Medulla oblongata (tissue), 1 donor: ENCODE measurements around the gene SF3B3.

Experiments
- DNase-seq: peaks from one replicate; pipeline ENCODE4 v3.0.0-alpha.2; 2015; ENCODE audit errors: extremely low spot score

Gene SF3B3

DNA sequence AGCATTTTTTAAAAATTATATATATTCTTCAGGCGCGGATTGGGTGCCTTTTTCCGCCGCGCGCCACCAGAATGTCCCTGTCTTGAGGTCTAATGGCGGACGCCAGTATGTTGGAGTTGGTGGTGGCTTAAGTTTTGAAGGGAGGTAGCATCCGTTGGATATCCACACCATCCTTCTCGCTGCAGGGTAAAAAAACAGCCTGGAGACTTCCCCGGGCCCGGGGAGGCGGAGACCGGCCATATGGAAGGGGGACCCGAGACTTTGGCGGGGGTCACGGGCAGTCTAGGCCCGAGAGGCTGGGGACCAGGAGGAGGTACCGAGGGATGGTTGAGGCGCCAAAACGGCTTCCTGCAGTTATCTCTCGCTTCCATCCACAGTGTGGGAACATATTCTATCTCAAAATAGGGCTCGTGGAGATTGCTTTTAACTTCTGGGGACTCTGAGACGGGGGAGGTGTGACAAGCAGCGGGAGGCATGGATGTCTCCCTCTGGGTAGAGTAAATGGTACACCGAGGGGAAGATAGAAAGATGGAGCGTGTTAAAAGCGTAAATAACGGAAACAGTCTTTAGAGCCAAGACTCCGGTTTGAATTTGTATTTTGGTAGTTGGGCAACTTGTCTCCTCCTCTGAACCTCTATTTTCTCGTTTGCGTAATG, at the start of gene SF3B3:
Gene SF3B3, plus strand, starts transcription at position 74 of the 656 bp plus-strand sequence. CDS start 2,841 bp downstream, outside the sequence.
- peak; percentile 81 for DNase-seq

DNA sequence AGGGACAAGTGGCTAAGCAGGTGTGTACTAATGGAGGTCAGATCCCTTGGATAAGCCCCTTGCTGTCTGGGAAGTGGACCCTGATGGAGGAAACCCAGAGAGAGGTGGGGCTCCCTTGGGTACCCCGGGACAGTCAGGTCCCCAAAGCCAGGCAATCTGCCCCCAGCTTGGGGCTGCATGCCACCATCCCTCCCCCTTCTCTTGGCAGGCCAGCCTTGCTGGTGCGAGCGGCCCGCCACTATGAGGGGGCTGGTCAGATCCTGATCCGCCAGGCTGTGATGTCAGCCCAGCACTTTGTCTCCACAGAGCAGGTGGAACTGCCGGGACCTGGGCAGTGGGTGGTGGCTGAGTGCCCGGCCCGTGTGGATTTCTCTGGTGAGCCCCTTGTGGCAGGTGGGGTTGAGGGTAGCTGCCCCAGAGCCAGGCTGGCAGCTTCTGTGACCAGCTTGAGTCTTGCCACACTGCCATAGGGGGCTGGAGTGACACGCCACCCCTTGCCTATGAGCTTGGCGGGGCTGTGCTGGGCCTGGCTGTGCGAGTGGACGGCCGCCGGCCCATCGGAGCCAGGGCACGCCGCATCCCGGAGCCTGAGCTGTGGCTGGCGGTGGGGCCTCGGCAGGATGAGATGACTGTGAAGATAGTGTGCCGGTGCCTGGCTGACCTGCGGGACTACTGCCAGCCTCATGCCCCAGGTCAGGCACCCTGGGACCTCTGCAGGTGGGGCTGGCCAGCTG, 49.1 kb upstream of the SF3B3 start:
- no peak for DNase-seq

DNA sequence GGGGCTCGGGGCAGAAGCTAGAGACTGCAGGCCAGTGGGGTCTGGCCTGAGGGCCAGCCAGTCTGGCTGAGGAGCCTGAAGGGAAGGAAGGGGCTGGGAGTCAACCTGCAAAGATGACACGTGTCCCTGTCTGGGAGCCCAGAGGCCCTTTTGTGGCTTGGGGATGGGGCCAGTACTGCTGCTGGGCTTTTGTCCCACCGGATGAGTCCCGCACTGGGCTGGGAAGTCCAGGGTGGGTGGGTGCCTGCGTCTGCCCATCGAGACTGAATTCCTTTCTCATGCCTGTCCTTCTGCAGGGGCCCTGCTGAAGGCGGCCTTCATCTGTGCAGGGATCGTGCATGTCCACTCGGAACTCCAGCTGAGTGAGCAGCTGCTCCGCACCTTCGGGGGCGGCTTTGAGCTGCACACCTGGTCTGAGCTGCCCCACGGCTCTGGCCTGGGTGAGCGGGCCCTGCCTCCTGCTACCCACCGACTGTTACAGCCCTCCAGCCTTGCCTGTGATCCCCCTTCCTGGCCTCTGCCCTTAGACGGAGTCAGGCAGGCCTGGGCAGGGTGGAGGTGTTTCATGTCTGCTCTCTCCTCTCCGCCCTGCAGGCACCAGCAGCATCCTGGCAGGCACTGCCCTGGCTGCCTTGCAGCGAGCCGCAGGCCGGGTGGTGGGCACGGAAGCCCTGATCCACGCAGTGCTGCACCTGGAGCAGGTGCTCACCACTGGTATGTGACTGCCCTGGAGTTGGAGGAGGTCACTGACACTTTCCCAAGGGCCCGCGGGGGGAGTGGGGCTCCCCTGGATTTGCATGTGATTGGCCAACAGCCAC, 48.4 kb upstream of the SF3B3 start:
- DNase-seq = no peak

DNA sequence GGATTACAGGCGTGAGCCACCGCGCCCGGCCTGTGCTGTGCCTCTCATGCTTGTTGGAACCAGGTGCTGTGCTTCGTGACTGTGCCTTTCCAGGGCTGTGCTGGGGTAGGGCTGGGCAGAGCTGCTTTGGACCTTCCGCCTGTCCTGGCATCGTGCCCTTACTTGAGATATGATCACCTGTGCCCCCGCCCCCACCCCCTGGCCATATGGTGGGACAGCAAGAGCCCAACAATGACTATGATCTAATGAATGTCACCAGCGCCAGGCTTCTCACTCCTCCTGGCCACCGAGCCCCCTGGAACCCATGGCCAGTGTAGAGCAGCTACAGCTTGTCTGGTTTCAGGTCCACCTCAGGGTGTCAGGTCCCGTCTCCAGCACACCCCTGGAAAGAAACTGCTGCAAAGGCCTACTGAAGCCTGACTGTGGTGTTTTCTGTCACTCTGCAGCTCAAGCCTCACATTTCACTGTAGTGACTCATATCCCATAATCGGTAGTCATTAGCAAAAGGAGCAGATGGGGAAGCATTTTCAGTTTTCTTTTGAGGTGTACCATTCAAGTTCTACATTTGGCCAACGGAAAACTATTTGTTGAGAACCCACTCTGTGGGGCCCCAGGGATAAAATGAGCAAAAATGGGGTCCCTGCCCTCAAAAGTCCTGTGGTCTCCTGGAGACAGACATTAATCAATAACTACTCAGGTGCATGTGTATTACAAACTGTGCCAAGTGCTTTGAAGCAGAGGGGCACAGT, 47.2 kb upstream of the SF3B3 start:
- no peak for DNase-seq

DNA sequence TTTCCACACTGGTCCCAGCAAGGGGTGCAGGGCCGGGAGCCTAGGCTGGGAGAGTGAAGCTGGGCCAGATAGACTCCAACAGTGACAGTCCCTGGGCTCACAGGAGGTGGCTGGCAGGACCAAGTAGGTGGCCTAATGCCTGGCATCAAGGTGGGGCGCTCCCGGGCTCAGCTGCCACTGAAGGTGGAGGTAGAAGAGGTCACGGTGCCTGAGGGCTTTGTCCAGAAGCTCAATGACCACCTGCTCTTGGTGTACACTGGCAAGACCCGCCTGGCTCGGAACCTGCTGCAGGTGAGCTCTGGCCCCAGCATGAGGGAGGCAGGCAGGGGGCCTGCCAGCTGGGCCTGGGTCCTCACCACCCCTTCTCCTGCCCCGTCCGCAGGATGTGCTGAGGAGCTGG, 45.4 kb upstream of the SF3B3 start:
- DNase-seq = no peak

DNA sequence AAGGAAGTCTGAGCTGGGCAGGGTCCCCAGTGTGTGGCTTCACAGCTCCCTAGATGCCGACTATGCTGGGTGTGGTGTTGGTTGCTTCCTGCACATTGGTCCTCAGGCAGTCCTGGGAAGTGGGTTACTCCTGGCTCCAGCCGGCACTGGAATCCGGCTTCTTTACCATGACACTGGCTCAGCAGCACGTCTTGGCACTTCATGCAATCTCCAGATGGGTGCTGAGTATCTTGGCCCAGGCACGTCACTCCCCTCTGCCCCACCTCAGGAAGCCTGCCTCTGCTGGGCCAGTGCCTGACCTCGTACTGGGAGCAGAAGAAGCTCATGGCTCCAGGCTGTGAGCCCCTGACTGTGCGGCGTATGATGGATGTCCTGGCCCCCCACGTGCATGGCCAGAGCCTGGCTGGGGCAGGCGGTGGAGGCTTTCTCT, 44.7 kb upstream of the SF3B3 start:
- no peak for DNase-seq

DNA sequence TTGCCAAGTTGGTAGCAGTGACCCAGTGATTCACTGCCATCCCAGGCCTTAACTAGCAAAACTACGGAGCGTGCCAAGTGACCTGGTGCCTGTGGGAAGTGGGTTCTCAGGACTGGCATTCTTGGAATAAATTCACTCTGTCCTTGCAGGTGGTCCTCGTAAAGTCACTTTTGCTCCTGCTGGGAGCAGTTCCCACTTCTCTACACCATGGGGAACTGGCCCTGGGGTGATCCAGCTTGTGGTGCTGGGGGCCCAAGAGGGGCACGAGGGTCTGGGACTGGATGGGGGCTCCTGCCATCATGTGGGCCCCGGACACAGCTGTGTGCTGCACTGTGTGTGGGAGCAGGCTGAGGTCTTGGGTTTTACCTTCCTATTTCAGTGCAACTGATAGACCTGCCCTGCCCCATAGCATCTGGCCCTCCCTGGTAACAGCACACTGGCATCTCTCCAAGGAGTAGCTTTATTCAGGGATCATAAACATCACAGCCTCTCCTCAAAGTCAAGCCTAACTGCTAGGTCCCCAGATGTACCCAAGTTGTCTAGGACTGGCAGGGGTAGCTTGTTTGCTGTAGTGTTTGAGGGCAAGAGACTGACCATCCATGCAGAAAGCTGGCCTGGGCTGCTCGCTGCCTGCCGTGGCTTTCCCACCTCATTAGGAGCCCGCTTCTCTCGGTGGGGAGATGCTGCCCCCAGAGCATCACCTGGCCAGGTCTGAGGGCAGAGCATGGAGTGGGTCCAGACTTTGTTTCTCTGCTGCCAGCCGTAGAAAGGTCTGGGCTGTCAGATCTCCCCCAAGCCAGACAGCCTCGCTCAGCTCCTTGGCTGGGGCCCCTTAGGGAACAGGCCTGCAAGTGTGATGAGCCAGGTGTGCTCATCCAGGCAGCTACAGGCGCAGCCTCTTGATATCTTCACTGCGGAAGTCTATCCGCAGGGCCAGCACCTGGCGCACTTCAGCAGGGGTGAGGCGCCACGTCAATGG, 43.2 kb upstream of the SF3B3 start:
- DNase-seq = no peak

DNA sequence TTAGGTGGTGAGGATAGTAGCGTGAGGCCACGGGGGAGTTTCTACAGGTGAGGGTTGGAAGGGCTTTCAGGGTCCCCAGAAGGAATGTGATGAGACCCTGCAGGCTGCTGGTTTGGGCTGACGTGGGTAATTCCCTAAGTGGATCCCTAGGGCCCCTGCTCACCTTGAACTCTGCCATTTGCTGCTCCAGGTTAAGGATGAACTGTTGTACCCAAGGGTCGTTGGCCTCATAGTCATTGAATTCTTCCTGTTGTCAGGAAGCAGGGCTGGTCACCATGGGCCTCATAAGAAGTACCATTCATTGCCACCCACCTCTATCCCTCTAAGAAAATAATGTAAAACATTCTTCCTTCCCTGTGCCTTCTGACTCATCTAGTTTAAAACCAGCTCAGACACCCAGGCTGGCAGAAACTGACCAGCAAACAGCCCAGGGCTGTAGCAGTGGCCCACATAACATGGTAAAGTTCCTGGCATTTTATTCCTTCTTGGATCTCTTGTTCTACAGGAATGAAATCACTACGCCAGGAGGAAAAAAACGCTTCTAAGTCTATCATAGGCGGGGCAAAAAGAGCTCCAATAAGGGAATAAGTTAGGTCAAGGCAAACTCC, 41.6 kb upstream of the SF3B3 start:
- no peak for DNase-seq

DNA sequence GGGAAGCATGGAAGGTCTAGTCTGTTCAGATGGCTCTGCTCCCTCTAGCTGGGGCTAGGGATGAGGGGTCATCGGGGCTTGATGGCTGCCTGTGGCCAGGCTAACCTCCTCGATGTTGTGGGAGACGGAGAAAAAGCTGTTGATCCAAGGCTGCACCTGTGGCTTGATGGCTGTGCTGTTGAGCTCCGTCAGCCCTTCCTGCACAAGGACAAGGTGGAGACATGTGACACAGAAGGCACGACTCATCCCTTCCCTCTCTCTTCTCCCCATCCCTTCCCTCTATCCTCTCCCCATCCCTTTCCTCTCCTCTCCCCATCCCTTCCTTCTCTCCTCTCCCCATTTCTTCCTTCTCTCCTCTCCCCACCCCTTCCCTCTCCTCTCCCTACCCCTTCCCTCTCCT, 41.0 kb upstream of the SF3B3 start:
- no peak for DNase-seq

DNA sequence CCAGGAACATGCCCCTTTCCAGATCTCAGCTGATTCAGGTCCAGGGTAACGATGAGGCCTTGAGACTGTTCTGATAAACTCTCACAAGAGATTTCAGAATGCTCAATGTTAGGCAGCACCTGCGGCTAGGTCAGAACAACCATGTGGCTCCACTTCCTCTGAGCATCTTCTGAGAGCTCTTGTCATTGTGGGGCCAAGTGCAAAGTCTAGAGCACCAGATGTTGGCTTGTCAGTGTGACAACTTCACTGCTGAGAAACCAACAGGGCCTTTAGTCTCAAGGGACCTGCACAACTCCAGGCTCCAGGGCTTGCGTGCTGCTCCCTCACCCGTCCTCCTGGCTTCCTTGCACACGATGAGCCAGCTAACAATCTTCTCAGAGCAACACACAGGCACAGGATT, 40.2 kb upstream of the SF3B3 start:
- no peak for DNase-seq

DNA sequence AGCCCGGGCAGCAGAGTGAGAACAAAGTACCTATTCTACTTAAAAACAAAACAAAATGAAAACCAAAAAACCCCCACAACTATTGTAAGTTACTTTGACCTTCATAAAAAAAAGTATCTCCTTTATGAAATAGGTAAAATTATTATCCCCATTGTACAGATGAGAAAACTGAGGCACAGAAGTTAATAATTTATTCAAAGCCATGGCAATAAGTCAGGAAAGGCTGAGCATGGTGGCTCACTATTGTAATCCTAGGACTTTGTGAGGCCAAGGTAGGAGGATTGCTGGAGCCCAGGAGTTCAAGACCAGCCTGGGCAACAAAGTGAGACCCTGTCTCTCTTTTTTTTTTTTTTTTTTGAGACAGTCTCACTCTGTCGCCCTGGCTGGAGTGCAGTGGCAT, 38.7 kb upstream of the SF3B3 start:
- DNase-seq = no peak

DNA sequence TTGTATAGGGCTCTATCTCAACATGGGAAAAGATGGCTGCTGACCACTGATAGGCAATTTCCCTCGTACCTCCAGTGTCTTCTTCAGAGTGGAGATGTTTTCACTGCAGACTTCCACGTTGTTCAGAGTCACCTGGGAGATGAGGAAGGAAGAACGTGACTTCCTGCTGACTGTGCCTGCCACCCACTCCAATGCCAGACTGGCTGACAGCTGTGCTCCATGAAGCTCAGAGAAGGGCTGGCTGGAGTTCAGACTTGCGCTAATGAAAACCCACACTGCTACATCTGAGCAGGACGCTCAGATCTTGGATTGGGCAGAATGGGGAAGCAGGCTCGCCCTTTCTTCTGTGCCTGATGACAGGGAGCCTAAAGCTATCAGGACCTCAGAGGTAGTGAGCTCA, 33.4 kb upstream of the SF3B3 start:
- DNase-seq = no peak

DNA sequence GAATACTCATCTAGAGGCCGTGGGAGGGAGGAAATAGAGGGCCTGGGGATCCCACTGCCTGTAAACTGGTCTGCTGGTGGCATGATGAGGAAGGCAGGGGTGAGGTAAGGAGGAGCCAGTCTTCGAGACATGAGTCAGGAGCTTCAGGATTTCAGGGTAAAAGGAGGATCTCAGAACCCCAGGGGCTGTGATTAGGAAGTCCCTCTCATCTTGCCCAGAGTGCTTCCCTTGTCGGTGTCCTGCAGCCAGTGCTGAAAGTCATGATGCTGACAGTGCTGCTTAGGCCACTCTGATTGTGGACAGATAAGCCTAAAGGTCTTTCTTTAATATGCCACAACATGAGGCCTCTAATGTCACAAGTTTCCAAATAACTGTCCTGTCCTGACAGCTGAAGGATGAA, 29.8 kb upstream of the SF3B3 start:
- DNase-seq = no peak

DNA sequence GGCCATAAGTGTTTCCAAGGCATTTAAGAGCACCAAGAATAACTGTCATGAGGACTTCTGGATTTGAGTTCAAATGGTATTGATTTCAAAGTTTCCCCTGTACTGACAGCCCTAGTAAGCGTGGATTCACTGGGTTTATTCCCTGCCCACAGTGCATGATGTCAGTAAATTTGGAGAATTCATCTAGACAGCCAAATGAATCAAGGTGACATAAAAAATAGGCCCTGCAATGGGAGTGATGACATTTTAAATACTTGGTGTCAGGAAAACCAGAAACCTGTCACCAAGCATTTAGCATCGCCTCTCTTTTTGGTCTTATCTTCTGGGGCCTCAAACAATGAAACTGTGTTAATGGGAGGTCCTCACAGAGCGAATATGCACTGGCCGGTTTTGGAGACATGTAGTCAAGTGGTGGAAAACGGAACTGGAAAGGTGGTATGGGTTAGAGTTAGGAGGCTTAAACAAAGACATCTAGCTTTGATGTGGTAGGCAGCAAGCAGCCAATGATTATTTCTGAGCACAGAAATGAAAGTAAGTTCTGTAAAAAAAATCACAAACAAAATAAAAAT, 29.3 kb upstream of the SF3B3 start:
- no peak for DNase-seq

DNA sequence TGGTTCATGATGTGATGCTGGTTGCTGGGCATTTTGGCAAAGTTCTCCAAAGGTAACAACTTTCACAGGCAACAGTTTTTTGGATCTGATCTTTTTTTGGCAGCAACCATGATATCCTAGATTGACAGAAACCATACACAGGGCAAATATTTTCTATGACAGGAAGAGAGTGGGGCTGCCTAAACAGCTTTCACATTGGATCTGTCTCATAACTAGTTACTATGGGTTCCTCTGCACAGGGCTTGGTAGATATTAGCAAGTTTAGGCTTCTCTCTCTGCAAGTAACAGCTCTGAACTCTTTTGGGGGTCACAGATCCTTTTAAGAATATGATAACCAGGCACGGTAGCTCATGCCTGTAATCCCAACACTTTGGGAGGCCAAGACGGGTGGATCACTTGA, 28.8 kb upstream of the SF3B3 start:
- DNase-seq = no peak

DNA sequence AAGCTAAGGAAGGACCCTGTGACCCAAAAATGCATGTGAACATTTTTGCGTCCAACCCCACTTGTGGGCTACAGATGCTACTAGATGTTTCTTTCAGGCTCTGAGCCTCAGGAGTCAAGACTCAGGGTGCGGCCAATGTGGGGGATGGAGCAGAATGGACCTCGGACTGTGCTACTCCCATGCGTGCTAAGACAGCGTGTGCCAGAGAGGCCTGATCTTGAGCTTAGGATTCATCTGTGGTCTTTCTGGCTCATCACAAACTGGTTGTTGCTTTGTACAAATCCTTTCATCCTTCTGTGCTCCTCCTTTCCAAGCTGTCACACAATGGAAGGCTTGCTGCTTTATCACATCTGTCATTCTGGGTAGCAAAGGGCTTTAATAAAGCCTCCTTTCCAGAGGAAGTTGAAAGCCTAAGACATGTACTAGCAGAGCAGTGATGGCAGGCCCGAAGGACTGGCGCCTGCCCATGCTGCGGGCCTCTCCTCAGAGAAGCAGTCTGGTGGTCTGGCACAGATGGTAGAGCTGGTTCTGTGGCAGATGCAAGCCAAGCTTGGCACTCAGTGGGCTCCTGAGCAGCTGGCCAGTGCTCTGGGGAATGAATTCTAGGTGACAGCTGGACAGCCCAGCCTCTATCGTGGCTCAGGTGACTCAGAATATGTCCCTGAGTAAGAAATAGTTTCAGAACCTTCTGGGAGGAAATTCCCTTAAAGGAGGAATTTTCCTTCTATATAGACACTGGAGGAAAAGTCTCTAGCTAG, 28.0 kb upstream of the SF3B3 start:
- no peak for DNase-seq

DNA sequence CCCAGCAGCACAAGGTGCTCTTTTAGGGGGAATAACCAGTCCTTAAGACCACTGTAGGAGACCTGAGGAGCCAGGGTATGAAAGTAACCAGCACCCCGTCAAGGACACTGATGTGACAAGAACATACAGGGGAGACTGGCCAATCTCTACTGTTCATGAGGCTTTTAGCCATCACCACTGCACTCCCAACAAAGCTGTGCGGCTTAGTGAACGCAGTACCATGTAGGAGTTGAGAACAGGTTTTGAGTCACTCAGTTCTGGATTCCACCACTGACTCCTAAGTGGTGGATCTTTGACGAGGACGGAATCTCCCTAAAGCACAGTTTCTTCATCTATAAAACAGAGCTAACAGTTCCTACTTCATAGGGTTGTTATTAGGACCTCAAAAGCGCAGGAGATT, 27.1 kb upstream of the SF3B3 start:
- DNase-seq = no peak

DNA sequence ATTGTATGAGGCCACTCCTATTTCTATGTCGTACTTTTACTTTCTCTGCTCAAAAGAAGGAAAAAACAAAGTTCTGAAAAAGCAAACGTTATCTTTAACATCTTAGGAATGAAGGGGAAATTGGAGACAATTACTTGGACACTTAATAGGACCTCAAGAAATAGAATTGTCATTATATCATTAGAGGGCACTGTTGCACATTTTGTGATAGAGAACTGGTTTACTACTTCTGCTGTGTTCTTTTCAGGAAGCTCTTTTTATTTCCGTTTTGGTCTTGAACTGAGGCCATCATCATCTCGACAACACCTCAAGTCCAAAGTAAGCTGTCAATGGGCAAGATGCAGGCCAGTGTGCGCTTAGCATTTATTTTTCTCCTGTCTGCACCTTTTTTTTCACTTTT, 14.9 kb upstream of the SF3B3 start:
- DNase-seq = no peak

DNA sequence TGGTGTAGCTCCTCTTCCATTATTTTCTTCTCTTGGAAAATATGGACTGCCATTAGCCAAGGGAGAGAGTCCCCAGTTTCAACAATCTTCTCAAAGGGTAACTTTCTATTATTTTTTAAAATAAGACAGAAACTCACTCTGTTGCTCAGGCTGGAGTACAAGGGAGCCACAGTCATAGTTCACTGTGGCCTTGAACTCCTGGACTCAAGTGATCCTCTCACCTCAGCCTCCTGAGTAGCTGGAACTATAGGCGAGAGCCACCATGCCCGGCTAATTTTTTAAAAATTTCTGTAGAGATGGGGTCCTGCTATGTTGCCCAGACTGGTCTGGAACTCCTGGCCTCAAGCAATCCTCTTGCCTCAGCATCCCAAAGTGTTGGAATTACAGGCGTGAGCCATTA, 13.4 kb upstream of the SF3B3 start:
- DNase-seq = no peak
